Loucy (cell line): ENCODE measurements around the gene RBM17.

Experiments used
- H2AFZ ChIP-seq: fragments of 200-600 bp; sonication (generic); 2 replicates; pipeline ENCODE4 v1.6.0; 2016; ENCODE audit warnings: antibody characterized with exemption, mild to moderate bottlenecking, low read length, moderate library complexity
- H3F3A ChIP-seq: fragments of 200-600 bp; 2 replicates; pipeline ENCODE4 v1.6.0; 2016; ENCODE audit warnings: antibody characterized with exemption, low read depth, mild to moderate bottlenecking
- H3K27me3 ChIP-seq: fragments of 200-600 bp; sonication (generic); 2 replicates; pipeline ENCODE4 v1.6.1; 2014; ENCODE audit warnings: low read length, mild to moderate bottlenecking; ENCODE audit not compliant: insufficient read depth, poor library complexity, severe bottlenecking
- H3K36me3 ChIP-seq: fragments of 200-600 bp; sonication (generic); 2 replicates; pipeline ENCODE4 v1.6.1; 2016; ENCODE audit warnings: low read length; ENCODE audit not compliant: insufficient read depth
- H3K4me1 ChIP-seq: fragments of 200-600 bp; sonication (generic); 2 replicates; pipeline ENCODE4 v1.5.1; 2014; ENCODE audit warnings: low read length, mild to moderate bottlenecking; ENCODE audit not compliant: insufficient read depth, poor library complexity, severe bottlenecking
- H3K4me2 ChIP-seq: fragments of 200-600 bp; sonication (generic); 2 replicates; pipeline ENCODE4 v1.6.0; 2014; ENCODE audit warnings: antibody characterized with exemption, low read length, low read depth, mild to moderate bottlenecking; ENCODE audit not compliant: poor library complexity, severe bottlenecking
- H3K4me3 ChIP-seq: fragments of 200-600 bp; sonication (generic); 2 replicates; pipeline ENCODE4 v1.5.1; 2014; ENCODE audit warnings: low read length, mild to moderate bottlenecking, mixed read lengths; ENCODE audit not compliant: poor library complexity, severe bottlenecking
- H3K79me2 ChIP-seq: fragments of 200-600 bp; sonication (generic); 2 replicates; pipeline ENCODE4 v1.6.1; 2014; ENCODE audit warnings: low read length; ENCODE audit not compliant: insufficient read depth
- H3K9ac ChIP-seq: fragments of 200-600 bp; sonication (generic); 2 replicates; pipeline ENCODE4 v1.6.0; 2014; ENCODE audit warnings: mild to moderate bottlenecking, low read depth, low read length, moderate library complexity; ENCODE audit not compliant: poor library complexity, severe bottlenecking
- H3K9me2 ChIP-seq: fragments of 200-600 bp; sonication (generic); replicated peaks from 2 replicates; pipeline ENCODE4 v1.6.1; 2016; ENCODE audit warnings: low read depth, low read length, mixed read lengths
- H3K9me3 ChIP-seq: fragments of 200-600 bp; sonication (generic); 2 replicates; pipeline ENCODE4 v1.6.1; 2014; ENCODE audit warnings: mild to moderate bottlenecking, antibody characterized with exemption, low read length, low read depth; ENCODE audit not compliant: insufficient read depth
- H4K20me1 ChIP-seq: fragments of 200-600 bp; sonication (generic); 2 replicates; pipeline ENCODE4 v1.6.0; 2014; ENCODE audit warnings: antibody characterized with exemption, low read length, mild to moderate bottlenecking; ENCODE audit not compliant: insufficient read depth, poor library complexity, severe bottlenecking
- EZH2phosphoT487 ChIP-seq: fragments of 200-600 bp; IDR thresholded peaks from 2 replicates; pipeline ENCODE4 v1.6.1; 2018; ENCODE audit warnings: antibody characterized with exemption, mild to moderate bottlenecking, moderate library complexity, borderline replicate concordance
- TF ChIP-seq, protein P1 (sequence below): fragments of 200-600 bp; sonication (generic); conservative IDR thresholded peaks from 2 replicates; pipeline ENCODE4 v1.5.1; 2014; ENCODE audit warnings: mild to moderate bottlenecking, antibody characterized with exemption, low read length

Gene RBM17

DNA sequence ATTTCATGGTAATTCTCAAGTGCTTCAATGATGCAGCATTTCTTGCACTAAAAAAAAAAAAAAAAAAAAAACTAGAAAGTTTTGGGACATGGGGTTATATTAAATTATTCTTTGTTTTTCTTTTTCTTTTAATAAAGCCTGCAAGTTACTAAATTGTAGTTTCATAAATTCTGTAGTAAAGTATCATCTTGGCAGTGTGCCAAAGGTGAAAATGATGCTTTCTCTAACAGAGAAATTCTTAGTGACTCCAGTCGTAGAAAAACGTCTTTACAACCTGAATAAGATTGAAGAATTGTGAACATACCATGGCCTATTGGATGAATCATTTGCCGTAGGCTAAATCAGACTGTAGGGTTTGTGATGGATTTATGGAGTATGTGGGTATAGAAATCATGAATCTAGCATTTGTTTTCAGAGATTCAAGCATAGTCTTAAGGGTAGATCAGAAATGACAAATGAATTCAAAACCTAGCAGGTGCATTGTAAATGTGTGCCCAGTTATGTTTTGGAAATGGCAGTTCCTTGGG, 27.1 kb downstream of the RBM17 start:
- Histone ChIP-seq H3F3A (0 out of 2 replicates have a peak, but pooled peaks cover 3% of the 10 kb centered on the region), H3K36me3 (peaks cover 57% of the 10 kb centered on the region; the same call in 1 of the 2 replicates), H3K9ac (no peak overlapping the region), H3K79me2 (0 out of 2 replicates have a peak, but pooled peaks cover 3% of the 10 kb centered on the region), H4K20me1 (no peaks in the 10 kb centered on the region), H2AFZ (no peak overlapping the region), H3K4me3 (no peak overlapping the region), H3K4me2 (no peak overlapping the region), H3K9me3 (no peaks in the 10 kb centered on the region), H3K27me3 (no peaks in the 10 kb centered on the region), H3K4me1 (no peaks in the 10 kb centered on the region), H3K9me2 (no peaks in the 10 kb centered on the region)
- TF ChIP-seq, protein P1, sequence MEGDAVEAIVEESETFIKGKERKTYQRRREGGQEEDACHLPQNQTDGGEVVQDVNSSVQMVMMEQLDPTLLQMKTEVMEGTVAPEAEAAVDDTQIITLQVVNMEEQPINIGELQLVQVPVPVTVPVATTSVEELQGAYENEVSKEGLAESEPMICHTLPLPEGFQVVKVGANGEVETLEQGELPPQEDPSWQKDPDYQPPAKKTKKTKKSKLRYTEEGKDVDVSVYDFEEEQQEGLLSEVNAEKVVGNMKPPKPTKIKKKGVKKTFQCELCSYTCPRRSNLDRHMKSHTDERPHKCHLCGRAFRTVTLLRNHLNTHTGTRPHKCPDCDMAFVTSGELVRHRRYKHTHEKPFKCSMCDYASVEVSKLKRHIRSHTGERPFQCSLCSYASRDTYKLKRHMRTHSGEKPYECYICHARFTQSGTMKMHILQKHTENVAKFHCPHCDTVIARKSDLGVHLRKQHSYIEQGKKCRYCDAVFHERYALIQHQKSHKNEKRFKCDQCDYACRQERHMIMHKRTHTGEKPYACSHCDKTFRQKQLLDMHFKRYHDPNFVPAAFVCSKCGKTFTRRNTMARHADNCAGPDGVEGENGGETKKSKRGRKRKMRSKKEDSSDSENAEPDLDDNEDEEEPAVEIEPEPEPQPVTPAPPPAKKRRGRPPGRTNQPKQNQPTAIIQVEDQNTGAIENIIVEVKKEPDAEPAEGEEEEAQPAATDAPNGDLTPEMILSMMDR: no peak
- TF ChIP-seq EZH2phosphoT487: no peak

DNA sequence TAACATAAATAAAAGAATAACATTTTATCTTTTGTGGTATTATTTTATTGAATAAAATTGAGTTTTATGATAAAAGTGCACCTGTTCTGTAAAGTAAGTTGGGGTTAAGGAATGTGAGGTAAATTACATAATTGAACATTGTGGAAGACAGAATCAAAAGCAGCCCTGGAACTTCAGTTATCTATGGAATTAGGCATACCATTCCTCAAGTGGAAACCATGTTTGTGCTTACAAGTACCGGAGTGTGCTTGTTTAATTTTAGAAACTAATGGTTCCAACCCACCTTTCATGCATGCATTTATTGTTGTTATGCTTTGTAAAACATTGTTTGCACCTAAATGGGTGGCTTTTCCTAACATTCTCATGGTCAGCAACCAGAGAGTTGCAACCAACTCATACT, 28.0 kb downstream of the RBM17 start:
- Histone ChIP-seq H3F3A (0 out of 2 replicates have a peak, but pooled peaks cover 3% of the 10 kb centered on the region), H3K27me3 (no peaks in the 10 kb centered on the region), H4K20me1 (no peaks in the 10 kb centered on the region), H3K79me2 (no peaks in the 10 kb centered on the region), H3K9me2 (no peaks in the 10 kb centered on the region), H3K4me2 (no peak overlapping the region), H3K36me3 (peaks cover 49% of the 10 kb centered on the region; the same call in 1 of the 2 replicates), H3K4me1 (no peaks in the 10 kb centered on the region), H3K4me3 (no peak overlapping the region), H2AFZ (no peak overlapping the region), H3K9ac (no peak overlapping the region), H3K9me3 (no peaks in the 10 kb centered on the region)
- TF ChIP-seq EZH2phosphoT487: no peak
- TF ChIP-seq, protein P1: no peak

DNA sequence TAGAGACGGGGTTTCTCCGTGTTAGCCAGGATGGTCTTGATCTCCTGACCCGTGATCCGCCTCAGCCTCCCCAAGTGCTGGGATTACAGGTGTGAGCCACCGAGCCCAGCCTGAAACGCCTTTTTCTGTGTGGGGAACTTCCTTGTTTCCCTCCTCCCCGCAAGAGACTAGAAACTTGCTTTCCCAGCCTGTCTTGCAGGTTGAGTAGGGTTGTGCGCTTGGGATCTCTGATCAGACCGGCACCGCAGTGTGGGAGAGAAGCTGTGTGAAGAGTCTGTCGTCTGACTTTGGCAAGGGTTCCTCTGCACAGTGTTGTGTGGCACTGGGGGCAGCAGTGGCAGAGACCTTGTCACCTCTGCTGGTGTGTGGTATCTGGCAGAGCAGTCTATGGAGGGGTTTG, 28.9 kb downstream of the RBM17 start:
- no peak overlapping the region for H2AFZ ChIP-seq
- H3K27me3 ChIP-seq: no peaks in the 10 kb centered on the region
- H3K9me2 ChIP-seq: no peaks in the 10 kb centered on the region
- 0 out of 2 replicates have a peak, but pooled peaks cover 3% of the 10 kb centered on the region for H3F3A ChIP-seq
- H3K79me2 ChIP-seq: no peaks in the 10 kb centered on the region
- TF ChIP-seq, protein P1: no peak
- no peak for TF ChIP-seq EZH2phosphoT487
- no peak overlapping the region for H3K4me3 ChIP-seq
- no peaks in the 10 kb centered on the region for H3K4me1 ChIP-seq
- no peaks in the 10 kb centered on the region for H4K20me1 ChIP-seq
- no peak overlapping the region for H3K4me2 ChIP-seq
- no peak overlapping the region for H3K9ac ChIP-seq
- peaks cover 40% of the 10 kb centered on the region; the same call in 1 of the 2 replicates for H3K36me3 ChIP-seq
- no peaks in the 10 kb centered on the region for H3K9me3 ChIP-seq
